Limb (tissue), 2 donors: ENCODE measurements around the gene OR9G1.
"Not testable (repeated sequence)": the region's sequence is repeated elsewhere in the genome, so short reads cannot be mapped to it uniquely, and the experiment has no call there.

Source experiments
- DNase-seq, 2 donors: peaks; one replicate each; pipeline ENCODE4 v3.0.0-alpha.2; 2016; ENCODE audit errors: extremely low spot score in 2 of 2

Gene OR9G1, protein sequence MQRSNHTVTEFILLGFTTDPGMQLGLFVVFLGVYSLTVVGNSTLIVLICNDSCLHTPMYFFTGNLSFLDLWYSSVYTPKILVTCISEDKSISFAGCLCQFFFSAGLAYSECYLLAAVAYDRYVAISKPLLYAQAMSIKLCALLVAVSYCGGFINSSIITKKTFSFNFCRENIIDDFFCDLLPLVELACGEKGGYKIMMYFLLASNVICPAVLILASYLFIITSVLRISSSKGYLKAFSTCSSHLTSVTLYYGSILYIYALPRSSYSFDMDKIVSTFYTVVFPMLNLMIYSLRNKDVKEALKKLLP

DNA sequence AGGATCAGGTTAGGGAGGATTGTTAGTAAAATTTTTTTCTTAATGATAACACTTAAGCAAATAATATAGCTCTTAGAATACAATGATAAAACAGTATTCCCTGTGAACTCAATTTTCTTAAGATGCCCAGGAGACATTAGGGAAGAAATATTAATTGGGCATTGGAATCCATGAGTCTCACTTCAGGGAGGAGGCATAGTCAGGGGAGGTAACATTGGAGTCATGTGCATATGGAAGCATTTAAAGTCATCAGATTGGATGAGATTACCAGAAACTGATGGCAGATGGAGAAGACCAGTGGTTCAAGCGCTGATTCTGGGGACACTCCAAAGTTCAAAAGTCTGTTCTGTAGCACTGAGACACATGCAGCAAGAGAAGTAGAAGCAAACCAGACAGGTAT lies at the start of gene OR9G1:
TSS of gene OR9G1 (plus strand) at position 301 of the 400 bp plus-strand sequence. CDS start 1,293 bp downstream, outside the sequence.
- no peak for DNase-seq

DNA sequence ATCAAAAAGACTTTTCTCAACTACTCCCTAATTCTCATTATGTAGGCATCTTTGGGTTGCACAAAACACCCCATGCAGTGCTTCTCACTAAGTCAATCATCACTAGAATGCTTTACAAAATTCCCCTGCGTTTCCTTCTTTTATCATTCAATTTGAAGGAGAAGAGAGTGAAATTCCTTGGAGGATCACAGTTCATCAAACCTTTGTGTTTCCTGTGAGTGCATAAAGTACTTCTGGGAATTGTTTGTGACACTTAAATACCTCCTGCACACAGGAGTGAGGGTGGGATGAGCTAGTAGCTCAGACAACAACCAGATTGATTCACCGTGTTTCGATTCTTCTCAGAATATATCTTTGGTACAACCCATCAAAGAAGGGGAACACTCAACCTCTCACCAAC lies 39.1 kb upstream of the OR9G1 start:
- DNase-seq, result no peak

DNA sequence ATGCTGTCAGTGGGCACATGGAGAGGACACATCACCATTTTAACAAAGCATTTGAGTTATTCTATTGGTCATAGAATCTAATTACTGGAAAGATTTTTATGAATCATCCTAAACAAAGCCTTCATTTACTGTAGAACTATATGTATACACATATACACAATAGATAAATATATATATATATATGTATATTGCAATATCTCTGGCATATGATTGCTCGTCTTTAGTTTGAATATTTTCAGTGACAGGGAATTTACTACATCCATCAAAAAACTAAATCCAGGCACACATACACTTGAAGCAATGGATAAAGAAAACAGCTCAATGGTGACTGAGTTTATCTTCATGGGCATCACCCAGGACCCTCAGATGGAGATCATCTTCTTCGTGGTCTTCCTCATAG lies 35.5 kb upstream of the OR9G1 start, which contains the start of gene OR5AR1:
TSS of gene OR5AR1 (plus strand) at position 301 of the 400 bp plus-strand sequence. CDS start at position 301, 0 bp downstream.
- no peak for DNase-seq

DNA sequence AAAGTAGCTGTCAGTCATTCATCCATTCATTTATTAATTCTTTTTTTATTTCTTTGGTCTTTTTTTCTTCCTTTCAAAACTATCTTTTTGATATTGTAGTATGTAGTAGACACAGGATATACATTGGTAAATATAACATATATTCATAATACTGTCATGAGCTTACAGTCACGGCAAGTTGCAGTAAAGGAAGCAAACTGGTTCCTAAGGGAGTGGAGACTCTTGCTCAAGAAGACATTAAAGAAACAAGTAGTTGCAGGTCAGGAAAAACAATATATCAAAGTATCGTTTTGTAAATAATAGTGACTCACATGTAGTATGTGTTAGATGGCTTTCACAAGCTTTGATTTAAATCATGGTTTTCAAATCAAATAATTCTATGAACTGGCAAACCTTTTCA lies 27.9 kb upstream of the OR9G1 start:
- no peak for DNase-seq

DNA sequence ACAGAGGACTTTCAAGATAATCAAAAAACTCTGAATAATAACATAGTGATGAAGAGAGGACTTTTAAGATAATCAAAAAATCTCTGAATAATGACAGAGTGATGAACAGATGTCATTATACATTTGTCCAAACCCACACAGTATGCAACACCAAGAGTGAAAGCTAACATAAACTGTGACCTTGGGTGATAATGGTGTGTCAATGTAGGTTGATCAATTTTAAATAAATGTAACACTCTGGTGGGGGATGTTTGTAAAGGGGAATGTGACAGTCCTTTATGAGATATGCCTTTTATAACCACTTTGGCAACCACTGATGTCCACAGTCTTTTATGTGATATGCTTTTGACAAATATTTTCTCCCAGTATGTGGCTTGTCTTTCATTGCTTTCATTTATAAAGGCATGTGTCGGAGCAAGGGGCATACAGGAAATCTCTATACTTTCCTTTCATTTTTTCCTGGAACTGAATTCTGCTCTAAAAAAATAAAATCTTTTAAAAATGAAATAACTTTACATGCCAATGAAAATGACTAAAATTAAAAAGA lies 10.3 kb upstream of the OR9G1 start:
- DNase-seq, result no peak

DNA sequence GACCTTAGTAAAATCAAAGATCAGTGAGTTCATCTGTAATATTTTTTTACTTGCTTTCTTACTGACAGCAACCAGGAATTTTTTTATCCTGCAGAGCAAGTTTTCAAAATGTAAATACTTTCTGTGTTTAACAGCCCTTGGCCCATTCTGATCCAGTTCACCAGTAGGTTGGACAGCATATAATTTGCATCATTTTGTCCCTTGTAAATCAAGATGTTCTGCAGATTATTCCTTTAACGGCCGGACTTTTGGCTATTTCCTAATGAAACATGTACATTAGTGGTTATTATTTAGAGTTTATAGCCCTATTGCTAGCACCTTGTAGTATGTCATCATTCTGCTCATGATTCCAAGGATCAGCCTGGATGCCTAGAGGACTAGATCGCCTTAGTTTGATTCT lies 7.7 kb upstream of the OR9G1 start:
- DNase-seq, result not testable (repeated sequence)

DNA sequence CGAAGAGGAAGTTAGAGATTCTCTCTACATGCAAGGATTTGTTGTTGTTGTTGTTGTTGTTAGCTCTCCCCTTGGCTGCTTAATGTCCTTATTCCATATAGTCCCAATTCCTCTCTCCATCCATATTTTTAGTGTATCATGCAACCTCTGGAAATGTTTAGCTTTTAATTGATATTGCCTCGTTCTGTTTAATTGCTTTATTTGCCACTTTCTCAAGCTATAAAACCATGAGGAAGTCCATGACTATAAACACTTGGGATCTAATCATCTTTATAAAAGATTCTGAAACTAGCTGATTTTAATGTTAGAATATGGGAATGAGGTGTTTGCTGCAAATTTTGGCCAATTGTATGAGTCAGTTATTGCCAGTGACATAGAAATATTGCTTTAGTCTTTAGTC lies 5.5 kb upstream of the OR9G1 start:
- DNase-seq, result no peak

DNA sequence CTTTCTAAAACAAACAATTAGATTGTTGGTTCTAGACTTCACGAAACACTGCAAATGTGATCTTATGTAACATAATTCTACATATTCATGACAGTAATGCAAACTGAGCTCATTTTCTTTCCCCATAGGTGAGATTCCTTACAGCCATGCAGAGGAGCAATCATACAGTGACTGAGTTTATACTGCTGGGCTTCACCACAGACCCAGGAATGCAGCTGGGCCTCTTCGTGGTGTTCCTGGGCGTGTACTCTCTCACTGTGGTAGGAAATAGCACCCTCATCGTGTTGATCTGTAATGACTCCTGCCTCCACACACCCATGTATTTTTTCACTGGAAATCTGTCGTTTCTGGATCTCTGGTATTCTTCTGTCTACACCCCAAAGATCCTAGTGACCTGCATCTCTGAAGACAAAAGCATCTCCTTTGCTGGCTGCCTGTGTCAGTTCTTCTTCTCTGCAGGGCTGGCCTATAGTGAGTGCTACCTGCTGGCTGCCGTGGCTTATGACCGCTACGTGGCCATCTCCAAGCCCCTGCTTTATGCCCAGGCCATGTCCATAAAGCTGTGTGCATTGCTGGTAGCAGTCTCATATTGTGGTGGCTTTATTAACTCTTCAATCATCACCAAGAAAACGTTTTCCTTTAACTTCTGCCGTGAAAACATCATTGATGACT lies 1.5 kb downstream of the OR9G1 start:
- DNase-seq, result no peak

DNA sequence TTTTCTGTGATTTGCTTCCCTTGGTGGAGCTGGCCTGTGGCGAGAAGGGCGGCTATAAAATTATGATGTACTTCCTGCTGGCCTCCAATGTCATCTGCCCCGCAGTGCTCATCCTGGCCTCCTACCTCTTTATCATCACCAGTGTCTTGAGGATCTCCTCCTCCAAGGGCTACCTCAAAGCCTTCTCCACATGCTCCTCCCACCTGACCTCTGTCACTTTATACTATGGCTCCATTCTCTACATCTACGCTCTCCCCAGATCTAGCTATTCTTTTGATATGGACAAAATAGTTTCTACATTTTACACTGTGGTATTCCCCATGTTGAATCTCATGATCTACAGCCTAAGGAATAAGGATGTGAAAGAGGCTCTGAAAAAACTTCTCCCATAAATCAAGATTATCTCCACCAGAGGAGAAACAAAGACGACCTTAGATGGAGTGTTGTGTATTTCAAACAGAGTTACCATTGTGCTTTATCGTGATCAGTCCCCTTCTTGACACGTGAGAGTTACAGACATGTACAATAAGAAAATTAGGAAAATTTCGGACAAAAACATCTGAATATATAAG lies 2.1 kb downstream of the OR9G1 start:
- DNase-seq, result no peak

DNA sequence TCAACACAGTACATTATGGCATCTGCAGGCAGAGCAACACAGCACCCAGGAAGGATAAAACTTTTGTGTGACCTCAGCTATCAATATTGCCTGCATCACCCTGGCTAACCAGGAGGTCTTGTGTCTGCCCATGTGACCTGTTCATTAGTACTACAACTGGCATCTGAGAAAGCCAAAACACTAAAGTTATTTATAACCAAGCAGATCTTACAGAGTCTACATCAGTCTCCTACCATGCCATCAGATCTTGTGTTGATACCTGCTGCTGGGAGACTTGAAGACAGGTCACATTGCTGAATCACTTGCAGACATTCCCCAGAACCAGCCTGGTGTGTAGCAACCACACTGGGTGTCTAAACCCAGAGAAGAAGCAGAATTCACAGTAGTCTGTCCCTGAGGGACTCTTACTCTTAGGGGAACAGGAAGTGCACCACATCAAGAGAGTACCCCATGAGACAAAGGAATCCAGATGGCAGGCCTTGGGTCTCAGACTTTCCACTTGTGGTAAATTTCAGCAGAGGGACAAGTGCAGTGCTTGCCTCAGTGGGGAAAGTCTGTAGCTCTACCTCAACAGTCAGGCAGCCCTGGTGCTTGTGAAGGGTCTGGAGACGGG lies 7.0 kb downstream of the OR9G1 start:
- no peak for DNase-seq

DNA sequence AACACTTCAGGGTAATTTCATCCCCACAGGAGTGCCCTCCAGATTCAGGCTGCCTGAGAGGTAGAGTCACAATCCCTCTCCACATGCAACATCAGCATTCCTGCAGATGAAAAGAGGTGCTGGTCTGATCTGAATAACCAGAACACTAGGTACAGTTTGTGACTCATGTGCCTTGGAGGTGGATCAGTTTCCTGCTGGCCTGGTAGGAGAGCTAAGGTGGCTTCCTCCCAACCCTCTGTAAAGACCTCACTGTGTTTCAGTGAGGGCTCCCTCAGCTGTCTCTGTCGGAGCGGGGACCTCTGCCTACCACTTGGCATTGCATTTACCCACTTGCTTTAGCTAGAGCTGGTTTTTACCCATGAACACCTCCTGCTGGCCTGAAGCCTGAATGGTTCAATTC lies 7.6 kb downstream of the OR9G1 start:
- no peak for DNase-seq

DNA sequence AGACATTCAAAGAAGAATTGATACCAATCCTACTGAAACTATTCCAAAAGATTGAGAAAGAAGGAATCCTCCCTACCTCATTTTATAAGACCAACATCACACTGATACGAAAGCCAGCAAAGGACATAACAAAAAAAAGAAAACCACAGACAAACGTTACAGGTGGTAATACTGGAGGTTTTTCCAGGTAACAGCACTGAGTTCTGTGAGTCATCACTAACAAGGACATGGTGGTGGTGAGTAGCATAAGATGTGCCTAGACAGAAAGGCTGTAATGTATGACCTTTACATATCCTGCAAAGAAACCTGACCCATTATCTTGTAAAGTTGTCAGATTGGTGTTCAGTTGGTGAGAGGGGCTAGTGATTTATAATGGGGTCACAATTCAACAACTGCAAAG lies 15.3 kb downstream of the OR9G1 start:
- DNase-seq, result no peak

DNA sequence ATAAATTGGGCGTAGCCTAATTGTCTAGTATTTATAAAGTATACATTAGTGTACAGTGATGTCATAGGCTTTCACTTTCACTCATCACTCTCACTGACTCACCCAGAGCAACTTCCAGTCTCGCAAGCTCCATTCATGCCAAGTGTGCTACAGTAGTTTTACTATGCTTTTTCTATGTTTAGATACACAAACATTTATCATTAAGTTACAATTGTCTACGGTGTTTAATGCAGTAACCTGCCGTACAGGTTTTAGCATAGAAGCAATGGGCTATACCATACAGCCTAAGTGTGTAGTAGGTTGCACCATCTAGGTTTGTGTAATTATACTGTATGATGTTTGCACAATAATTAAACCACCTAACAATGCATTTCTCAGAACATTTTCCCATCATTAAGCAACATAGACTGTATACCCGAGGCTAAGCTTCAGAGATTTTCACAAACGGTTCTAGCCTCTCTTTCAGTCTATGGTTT lies 17.5 kb downstream of the OR9G1 start:
- no peak for DNase-seq

DNA sequence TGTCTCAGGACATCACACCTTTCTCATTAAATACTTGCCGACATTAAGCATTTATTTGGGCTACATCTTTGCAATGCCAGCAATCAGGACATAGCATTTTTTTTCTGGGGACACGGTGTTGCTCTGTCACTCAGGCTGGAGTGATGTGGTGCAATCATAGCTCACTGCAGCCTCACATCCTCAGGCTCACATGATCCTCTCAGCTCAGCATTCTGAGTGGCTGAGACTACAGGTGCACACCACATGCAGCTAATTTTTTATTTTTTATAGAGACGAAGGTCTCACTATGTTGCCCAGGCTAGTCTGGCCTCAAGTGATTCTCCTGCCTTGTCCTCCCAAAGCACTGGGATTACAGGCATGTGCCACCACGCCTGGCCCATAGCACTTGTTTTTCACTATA lies 21.6 kb downstream of the OR9G1 start:
- DNase-seq, result no peak

DNA sequence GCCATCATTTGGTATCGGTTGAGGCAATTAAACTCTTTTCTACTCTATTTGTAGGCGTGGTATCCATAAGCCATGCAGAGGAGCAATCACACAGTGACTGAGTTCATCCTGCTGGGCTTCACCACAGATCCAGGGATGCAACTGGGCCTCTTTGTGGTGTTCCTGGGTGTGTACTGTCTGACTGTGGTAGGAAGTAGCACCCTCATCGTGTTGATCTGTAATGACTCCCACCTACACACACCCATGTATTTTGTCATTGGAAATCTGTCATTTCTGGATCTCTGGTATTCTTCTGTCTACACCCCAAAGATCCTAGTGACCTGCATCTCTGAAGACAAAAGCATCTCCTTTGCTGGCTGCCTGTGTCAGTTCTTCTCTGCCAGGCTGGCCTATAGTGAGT lies 41.2 kb downstream of the OR9G1 start:
- DNase-seq, result no peak

DNA sequence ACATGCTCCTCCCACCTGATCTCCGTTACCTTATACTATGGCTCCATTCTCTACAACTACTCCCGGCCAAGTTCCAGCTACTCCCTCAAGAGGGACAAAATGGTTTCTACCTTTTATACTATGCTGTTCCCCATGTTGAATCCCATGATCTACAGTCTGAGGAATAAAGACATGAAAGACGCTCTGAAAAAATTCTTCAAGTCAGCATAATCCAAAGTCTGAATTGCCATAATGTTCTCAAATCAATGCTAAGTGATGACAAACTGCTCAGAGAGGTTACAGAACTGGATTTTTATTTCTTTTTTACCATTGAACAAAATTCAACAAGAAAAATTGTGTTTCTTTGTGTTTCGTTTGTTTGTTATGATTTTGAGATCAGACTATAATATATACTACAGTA lies 42.0 kb downstream of the OR9G1 start:
- DNase-seq, result no peak

DNA sequence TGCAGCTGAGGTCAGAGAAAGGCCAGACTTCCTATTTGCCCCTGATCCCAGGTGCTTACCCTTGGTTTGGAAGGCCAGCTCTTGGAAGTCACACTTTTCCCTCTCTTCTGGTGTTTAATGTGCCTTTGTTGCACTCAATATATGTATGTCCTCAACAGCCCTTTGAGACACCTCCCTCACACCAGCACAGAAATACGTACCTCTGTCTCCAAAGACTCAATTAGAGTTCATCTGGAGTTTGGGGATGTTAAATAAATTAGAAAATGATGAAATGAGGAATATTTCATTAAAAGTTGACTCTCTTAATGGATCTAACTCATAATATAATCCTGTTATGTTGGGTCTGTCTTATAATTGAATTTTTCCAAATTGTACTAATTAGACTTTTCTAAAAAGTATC lies 49.7 kb downstream of the OR9G1 start, which contains the start of gene OR9G4:
TSS of gene OR9G4 (minus strand) at position 101 of the 400 bp plus-strand sequence. CDS start 4,931 bp downstream, outside the sequence.
- DNase-seq, result no peak

DNA sequence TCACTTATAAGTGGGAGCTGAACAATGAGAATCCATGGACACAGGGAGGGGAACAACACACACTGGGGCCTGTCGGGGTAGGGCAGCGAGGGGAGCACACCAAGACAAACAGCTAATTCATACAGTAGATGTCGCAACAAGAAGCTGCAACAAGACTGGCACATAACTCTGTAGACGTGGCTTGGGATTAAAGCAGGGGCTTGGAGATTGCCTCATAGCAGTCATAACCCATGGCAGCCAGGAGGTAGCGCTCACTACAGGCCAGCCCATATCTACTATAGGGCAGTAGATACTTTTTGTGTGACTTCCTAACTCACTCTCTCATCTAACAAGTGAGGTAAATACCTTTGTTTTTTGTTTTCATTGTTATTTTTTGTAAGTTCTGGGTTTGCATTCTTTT lies 51.3 kb downstream of the OR9G1 start:
- no peak for DNase-seq

DNA sequence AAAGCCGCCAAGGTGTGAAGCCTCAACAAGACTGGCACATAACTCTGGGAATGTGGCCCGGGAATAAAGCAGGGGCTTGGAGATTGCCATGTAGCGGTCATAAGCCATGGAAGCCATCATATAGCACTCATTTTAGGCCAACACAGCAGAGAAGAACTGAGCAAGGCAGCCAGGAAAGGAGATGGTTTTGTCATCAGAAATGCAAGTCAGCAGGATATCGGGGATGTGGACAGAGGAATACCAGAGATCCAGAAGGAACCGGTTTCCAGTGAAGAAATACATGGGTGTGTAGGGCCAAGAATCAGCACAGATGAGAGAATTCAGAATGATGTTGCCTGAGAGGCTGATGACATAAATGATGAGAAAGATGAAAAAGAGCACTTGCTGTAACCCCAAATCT lies 52.6 kb downstream of the OR9G1 start:
- no peak for DNase-seq
